Measurements from ENCODE around the gene TEX50. TPM values are rescaled to one million over a fixed set of nuclear protein-coding genes. Genes with fewer than 3 reads are reported as not detected.

TEX50 gene
- total and polyA plus RNA-seq, 2 of the 8 experiments (the other 6 are each of a cell fraction or from before 2014, with no cell fraction given): not detected

GRCh38 chr1:173669491-173669941 is 34.4 kb downstream of the TEX50 start, which contains the start of gene ANKRD45 (continued):
- TF ChIP-seq E2F6 (IDR thresholded peaks at IDR 0.05) (peak; percentile 69; the same call in 1 of the 2 replicates), SRF (IDR thresholded peaks at IDR 0.05; ENCODE audit: low read depth, low read length) (no peak), TBP (IDR thresholded peaks at IDR 0.05; ENCODE audit: low read depth, low read length) (0 out of 2 replicates have a peak, but pooled peaks have one; percentile 38), TEAD4 (IDR thresholded peaks at IDR 0.05; ENCODE audit: low read depth, low read length) (0 out of 2 replicates have a peak, but pooled peaks have one; percentile 25), YY1 (IDR thresholded peaks at IDR 0.05; ENCODE audit: low read depth, low read length) (0 out of 2 replicates have a peak, but pooled peaks have one; percentile 37), TCF12 (IDR thresholded peaks at IDR 0.05; ENCODE audit: low read depth, low read length) (no peak), TAF1 (IDR thresholded peaks at IDR 0.05; ENCODE audit: low read depth, low read length) (peak; percentile 80), MAX (IDR thresholded peaks at IDR 0.05) (peak; percentile 73), NRF1 (IDR thresholded peaks at IDR 0.05; ENCODE audit: low read depth, low read length) (no peak), RAD21 (IDR thresholded peaks at IDR 0.05 in 1 of 2, conservative IDR thresholded peaks at IDR 0.05 in 1 of 2; ENCODE audit: low read depth in 2 of 2, low read length in 2 of 2) (peak; percentile 41 to 51), CTBP2 (IDR thresholded peaks at IDR 0.05; ENCODE audit: borderline replicate concordance, insufficient read depth, insufficient read length, low read length) (no peak), FOSL1 (IDR thresholded peaks at IDR 0.05; ENCODE audit: insufficient read depth, low read depth, low read length) (no peak)

Measured in H1 (cell line).